ENCODE measurements around the gene NAV1. TPM values are rescaled to one million over a fixed set of nuclear protein-coding genes. Genes with fewer than 3 reads are reported as not detected.
"Not testable (repeated sequence)": the region's sequence is repeated elsewhere in the genome, so short reads cannot be mapped to it uniquely, and the experiment has no call there.

The NAV1 gene
- polyA plus RNA-seq, 1 experiment: 21.6 TPM

- H3K36me3 ChIP-seq (ENCODE audit: control insufficient read depth, insufficient read depth, low read length): peaks cover 2% of the 10 kb centered on the region
- no peak for DNase-seq (ENCODE audit: low read depth)
- TF ChIP-seq, protein P1, sequence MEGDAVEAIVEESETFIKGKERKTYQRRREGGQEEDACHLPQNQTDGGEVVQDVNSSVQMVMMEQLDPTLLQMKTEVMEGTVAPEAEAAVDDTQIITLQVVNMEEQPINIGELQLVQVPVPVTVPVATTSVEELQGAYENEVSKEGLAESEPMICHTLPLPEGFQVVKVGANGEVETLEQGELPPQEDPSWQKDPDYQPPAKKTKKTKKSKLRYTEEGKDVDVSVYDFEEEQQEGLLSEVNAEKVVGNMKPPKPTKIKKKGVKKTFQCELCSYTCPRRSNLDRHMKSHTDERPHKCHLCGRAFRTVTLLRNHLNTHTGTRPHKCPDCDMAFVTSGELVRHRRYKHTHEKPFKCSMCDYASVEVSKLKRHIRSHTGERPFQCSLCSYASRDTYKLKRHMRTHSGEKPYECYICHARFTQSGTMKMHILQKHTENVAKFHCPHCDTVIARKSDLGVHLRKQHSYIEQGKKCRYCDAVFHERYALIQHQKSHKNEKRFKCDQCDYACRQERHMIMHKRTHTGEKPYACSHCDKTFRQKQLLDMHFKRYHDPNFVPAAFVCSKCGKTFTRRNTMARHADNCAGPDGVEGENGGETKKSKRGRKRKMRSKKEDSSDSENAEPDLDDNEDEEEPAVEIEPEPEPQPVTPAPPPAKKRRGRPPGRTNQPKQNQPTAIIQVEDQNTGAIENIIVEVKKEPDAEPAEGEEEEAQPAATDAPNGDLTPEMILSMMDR (IDR thresholded peaks at IDR 0.05; ENCODE audit: insufficient read depth, low read depth, low read length): no peak
- no peaks in the 10 kb centered on the region for H3K27me3 ChIP-seq (ENCODE audit: control insufficient read depth, insufficient read depth, low read length)
- H3K4me3 ChIP-seq (ENCODE audit: low read depth, low read length): no peak overlapping the region
- ChIA-PET CTCF (interaction anchor here (1.2 to 1.3 kb wide), 2 partner anchors 12 to 19 kb away, joined by 3 to 5 read pairs; no protein-coding TSS in a partner anchor), POLR2A (interaction anchor here (0.9 kb wide), 1 partner anchor 9 kb away, joined by 3 read pairs; no protein-coding TSS in a partner anchor)
Measured at GRCh38 chr1:201573923-201574322, 35.0 kb downstream of the NAV1 start.

GRCh38 chr1:201575912-201576311, 37.0 kb downstream of the NAV1 start:
- Histone ChIP-seq H3K36me3 (ENCODE audit: control insufficient read depth, insufficient read depth, low read length) (peaks cover 1% of the 10 kb centered on the region), H3K27me3 (ENCODE audit: control insufficient read depth, insufficient read depth, low read length) (no peaks in the 10 kb centered on the region), H3K4me3 (ENCODE audit: low read depth, low read length) (no peak overlapping the region)
- ChIA-PET CTCF (no interaction called here), POLR2A (no interaction called here)
- TF ChIP-seq, protein P1 (IDR thresholded peaks at IDR 0.05; ENCODE audit: insufficient read depth, low read depth, low read length): no peak
- DNase-seq (ENCODE audit: low read depth): no peak

GRCh38 chr1:201576914-201577313, 38.0 kb downstream of the NAV1 start:
- Histone ChIP-seq H3K4me3 (ENCODE audit: low read depth, low read length) (no peak overlapping the region), H3K36me3 (ENCODE audit: control insufficient read depth, insufficient read depth, low read length) (peaks cover 1% of the 10 kb centered on the region; the same call in 1 of the 2 replicates), H3K27me3 (ENCODE audit: control insufficient read depth, insufficient read depth, low read length) (no peaks in the 10 kb centered on the region)
- POLR2A ChIA-PET: no interaction called here
- no peak for DNase-seq (ENCODE audit: low read depth)
- TF ChIP-seq, protein P1 (IDR thresholded peaks at IDR 0.05; ENCODE audit: insufficient read depth, low read depth, low read length): no peak
- CTCF ChIA-PET: interaction anchor here (0.6 kb wide), 1 partner anchor 132 kb away, joined by 3 read pairs; no protein-coding TSS in a partner anchor

- Histone ChIP-seq H3K36me3 (ENCODE audit: control insufficient read depth, insufficient read depth, low read length) (peaks cover 1% of the 10 kb centered on the region; the same call in 1 of the 2 replicates), H3K4me3 (ENCODE audit: low read depth, low read length) (no peak overlapping the region), H3K27me3 (ENCODE audit: control insufficient read depth, insufficient read depth, low read length) (no peaks in the 10 kb centered on the region)
- no peak for DNase-seq (ENCODE audit: low read depth)
- ChIA-PET CTCF (no interaction called here), POLR2A (no interaction called here)
- TF ChIP-seq, protein P1 (IDR thresholded peaks at IDR 0.05; ENCODE audit: insufficient read depth, low read depth, low read length): no peak
Measured at GRCh38 chr1:201578008-201578888, 39.3 kb downstream of the NAV1 start.

DNA sequence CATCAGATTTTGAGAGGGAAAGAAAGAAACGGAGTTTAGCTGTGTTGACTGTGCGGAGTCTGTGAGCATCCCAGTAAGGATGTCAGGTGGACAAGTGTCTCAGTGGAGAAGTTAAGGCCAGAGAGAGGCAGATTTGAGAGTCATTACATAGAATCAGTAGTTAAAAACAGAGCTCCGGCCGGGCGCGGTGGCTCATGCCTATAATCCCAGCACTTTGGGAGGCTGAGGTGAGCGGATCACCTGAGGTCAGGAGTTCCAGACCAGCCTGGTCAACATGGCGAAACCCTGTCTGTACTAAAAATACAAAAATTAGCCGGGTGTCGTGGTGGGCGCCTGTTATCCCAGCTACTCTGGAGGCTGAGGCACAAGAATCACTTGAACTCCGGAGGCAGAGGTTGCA, 42.4 kb downstream of the NAV1 start:
- ChIA-PET POLR2A (interaction anchor here (0.6 kb wide), 2 partner anchors 15 to 20 kb away, joined by 3 read pairs; no protein-coding TSS in a partner anchor), CTCF (interaction anchor here (0.6 to 2.2 kb wide), 3 partner anchors 123 to 1146 kb away, joined by 4 to 7 read pairs (median 4); no protein-coding TSS in a partner anchor)

More for the DNA sequence above, 42.4 kb downstream of the NAV1 start:
- not testable (repeated sequence) for H3K4me3 ChIP-seq (ENCODE audit: low read depth, low read length); H3K27me3 ChIP-seq (ENCODE audit: control insufficient read depth, insufficient read depth, low read length); DNase-seq (ENCODE audit: low read depth); H3K36me3 ChIP-seq (ENCODE audit: control insufficient read depth, insufficient read depth, low read length)

Measured in BJ (cell line).